GM12864 (cell line): ENCODE measurements around the gene AP1G1.

ENCODE experiments used
- DNase-seq: peaks from one replicate; pipeline ENCODE4 v3.0.0-alpha.2; 2011; ENCODE audit warnings: low read depth
- H3K4me3 ChIP-seq: 2 replicates; pipeline ENCODE4 v1.5.1; 2011; ENCODE audit warnings: mild to moderate bottlenecking, low read depth, low read length, control low read depth
- CTCF ChIP-seq: IDR thresholded peaks from 2 replicates; pipeline ENCODE4 v1.5.1; 2011; ENCODE audit warnings: low read depth, mild to moderate bottlenecking, moderate library complexity, low read length, control low read depth, inconsistent platforms; ENCODE audit errors: missing control alignments

AP1G1 gene

GRCh38 chr16:71707199-71707598 lies 101.4 kb downstream of the AP1G1 start:
- no peak for TF ChIP-seq CTCF
- no peak overlapping the region for H3K4me3 ChIP-seq
- DNase-seq, result no peak

- H3K4me3 ChIP-seq, result no peak overlapping the region
- no peak for TF ChIP-seq CTCF
- no peak for DNase-seq
Observed at GRCh38 chr16:71706046-71706445, 102.6 kb downstream of the AP1G1 start.

GRCh38 chr16:71703333-71703732 lies 105.3 kb downstream of the AP1G1 start:
- DNase-seq, result no peak
- TF ChIP-seq CTCF, result no peak
- no peak overlapping the region for H3K4me3 ChIP-seq

GRCh38 chr16:71700831-71701230 lies 107.8 kb downstream of the AP1G1 start:
- H3K4me3 ChIP-seq, result no peak overlapping the region
- TF ChIP-seq CTCF, result no peak
- no peak for DNase-seq

GRCh38 chr16:71698491-71698890 lies 110.1 kb downstream of the AP1G1 start:
- no peak for TF ChIP-seq CTCF
- no peak for DNase-seq
- H3K4me3 ChIP-seq, result no peak overlapping the region

GRCh38 chr16:71693164-71693563 lies 115.5 kb downstream of the AP1G1 start:
- no peak for DNase-seq
- no peak for TF ChIP-seq CTCF
- H3K4me3 ChIP-seq, result no peak overlapping the region

GRCh38 chr16:71689901-71690300 lies 118.7 kb downstream of the AP1G1 start:
- TF ChIP-seq CTCF, result no peak
- no peak overlapping the region for H3K4me3 ChIP-seq
- DNase-seq, result no peak
